ENCODE data around the gene ADAMTS14.

GRCh38 chr10:70748305-70748704 is 76.0 kb downstream of the ADAMTS14 start:
- TF ChIP-seq POLR2A (IDR thresholded peaks at IDR 0.05) (no peak), CTCF (IDR thresholded peaks at IDR 0.05) (no peak)
